H9 (cell line): ENCODE results near the gene LST1. TPM values are rescaled to one million over a fixed set of nuclear protein-coding genes. Genes with fewer than 3 reads are reported as not detected.

ENCODE experiments used
- DNase-seq: peaks from one replicate; pipeline ENCODE4 v3.0.0-alpha.2; 2017
- H2AFZ ChIP-seq: one replicate; pipeline ENCODE4 v1.6.1; 2013; ENCODE audit warnings: mild to moderate bottlenecking, low read length, control low read depth, moderate library complexity
- H2AK5ac ChIP-seq: 2 replicates; pipeline ENCODE4 v1.6.1; 2013; ENCODE audit warnings: low read length, control low read depth, mixed read lengths; ENCODE audit not compliant: insufficient read length
- H2BK120ac ChIP-seq: one replicate; pipeline ENCODE4 v1.6.1; 2013; ENCODE audit warnings: low read depth, mild to moderate bottlenecking, low read length, control low read depth, inconsistent platforms; ENCODE audit not compliant: poor library complexity, severe bottlenecking
- H2BK12ac ChIP-seq: 2 replicates; pipeline ENCODE4 v1.6.1; 2013; ENCODE audit warnings: low read length, control low read depth, mixed read lengths, low read depth; ENCODE audit not compliant: insufficient read length
- H2BK15ac ChIP-seq: 2 replicates; pipeline ENCODE4 v1.6.1; 2013; ENCODE audit warnings: low read depth, low read length, control low read depth
- H2BK20ac ChIP-seq: one replicate; pipeline ENCODE4 v1.6.1; 2013; ENCODE audit warnings: low read depth, mild to moderate bottlenecking, low read length, control low read depth, inconsistent platforms; ENCODE audit not compliant: poor library complexity, severe bottlenecking
- H2BK5ac ChIP-seq: 2 replicates; pipeline ENCODE4 v1.6.1; 2013; ENCODE audit warnings: low read length, control low read depth, mixed read lengths; ENCODE audit not compliant: insufficient read length
- H3K14ac ChIP-seq: 2 replicates; pipeline ENCODE4 v1.6.1; 2013; ENCODE audit warnings: low read length, control low read depth; ENCODE audit not compliant: insufficient read depth
- H3K18ac ChIP-seq: 2 replicates; pipeline ENCODE4 v1.6.1; 2013; ENCODE audit warnings: low read depth, mild to moderate bottlenecking, mixed read lengths, low read length, control low read depth; ENCODE audit not compliant: insufficient read length
- H3K23ac ChIP-seq: 2 replicates; pipeline ENCODE4 v1.6.1; 2013; ENCODE audit warnings: low read length, control low read depth, mixed read lengths, low read depth; ENCODE audit not compliant: insufficient read length
- H3K23me2 ChIP-seq: 2 replicates; pipeline ENCODE4 v1.6.1; 2013; ENCODE audit warnings: low read depth, mild to moderate bottlenecking, mixed read lengths, low read length, control low read depth; ENCODE audit not compliant: insufficient read length, poor library complexity, severe bottlenecking
- H3K27ac ChIP-seq: 2 replicates; pipeline ENCODE4 v1.5.1; 2013; ENCODE audit warnings: low read length, control low read depth, mixed read lengths, low read depth; ENCODE audit not compliant: insufficient read length
- H3K27me3 ChIP-seq: 2 replicates; pipeline ENCODE4 v1.6.1; 2013; ENCODE audit warnings: low read length, control low read depth, inconsistent platforms; ENCODE audit not compliant: insufficient read depth
- H3K4ac ChIP-seq: 2 replicates; pipeline ENCODE4 v1.6.1; 2013; ENCODE audit warnings: low read depth, mild to moderate bottlenecking, control low read depth, inconsistent platforms, low read length, moderate library complexity
- H3K4me1 ChIP-seq: 2 replicates; pipeline ENCODE4 v1.6.1; 2013; ENCODE audit warnings: low read length, control low read depth, inconsistent platforms; ENCODE audit not compliant: insufficient read depth
- H3K4me2 ChIP-seq: 2 replicates; pipeline ENCODE4 v1.6.1; 2013; ENCODE audit warnings: low read length, control low read depth, mixed read lengths; ENCODE audit not compliant: insufficient read length, insufficient read depth
- H3K56ac ChIP-seq: 2 replicates; pipeline ENCODE4 v1.6.1; 2013; ENCODE audit warnings: low read depth, mild to moderate bottlenecking, mixed read lengths, low read length, control low read depth; ENCODE audit not compliant: insufficient read length
- H3K79me1 ChIP-seq: 2 replicates; pipeline ENCODE4 v1.6.1; 2013; ENCODE audit warnings: low read depth, mild to moderate bottlenecking, moderate library complexity, low read length, control low read depth, inconsistent platforms; ENCODE audit not compliant: insufficient read depth, poor library complexity, severe bottlenecking
- H3K79me2 ChIP-seq: 2 replicates; pipeline ENCODE4 v1.6.1; 2013; ENCODE audit warnings: low read length, control low read depth, inconsistent platforms; ENCODE audit not compliant: insufficient read depth
- H3K9ac ChIP-seq: 2 replicates; pipeline ENCODE4 v1.6.1; 2013; ENCODE audit warnings: low read length, control low read depth, mixed read lengths; ENCODE audit not compliant: insufficient read length; ENCODE audit errors: extremely low read depth
- H3K9me3 ChIP-seq: one replicate; pipeline ENCODE4 v1.6.1; 2013; ENCODE audit warnings: low read depth, low read length, inconsistent platforms; ENCODE audit not compliant: control insufficient read depth
- H3T11ph ChIP-seq: one replicate; pipeline ENCODE4 v1.6.1; 2013; ENCODE audit warnings: mild to moderate bottlenecking, low read length, control low read depth, inconsistent platforms
- H4K20me1 ChIP-seq: one replicate; pipeline ENCODE4 v1.6.1; 2013; ENCODE audit not compliant: control insufficient read depth, insufficient read length, insufficient read depth
- H4K5ac ChIP-seq: 2 replicates; pipeline ENCODE4 v1.6.1; 2013; ENCODE audit warnings: low read depth, mild to moderate bottlenecking, mixed read lengths, low read length, control low read depth; ENCODE audit not compliant: insufficient read length
- H4K8ac ChIP-seq: replicated peaks from 2 replicates; pipeline ENCODE4 v1.6.1; 2013; ENCODE audit warnings: low read length, control low read depth, mixed read lengths, low read depth; ENCODE audit not compliant: insufficient read length
- H4K91ac ChIP-seq: 2 replicates; pipeline ENCODE4 v1.6.1; 2013; ENCODE audit warnings: low read depth, mild to moderate bottlenecking, moderate library complexity, mixed read lengths, low read length, control low read depth; ENCODE audit not compliant: insufficient read length
- H3K27ac Mint-ChIP-seq, 3 experiments: 2 replicates in 2 of 3; 3 replicates in 1 of 3; pipeline ENCODE4 v1.8.0; 2020 to 2021; ENCODE audit warnings: mixed read lengths in 3 of 3, mild to moderate bottlenecking in 1 of 3, moderate library complexity in 1 of 3
- H3K27me3 Mint-ChIP-seq: 2 replicates; pipeline ENCODE4 v1.8.0; 2021; ENCODE audit warnings: low read depth, mild to moderate bottlenecking, moderate library complexity, mixed read lengths
- H3K36me3 Mint-ChIP-seq, 3 experiments: 2 replicates in 2 of 3; 3 replicates in 1 of 3; pipeline ENCODE4 v1.8.0; 2020 to 2021; ENCODE audit warnings: low read depth in 3 of 3, mixed read lengths in 3 of 3; ENCODE audit not compliant: insufficient read depth in 1 of 3
- H3K4me1 Mint-ChIP-seq, 2 experiments: 2 replicates each; pipeline ENCODE4 v1.8.0; 2020; ENCODE audit warnings: mixed read lengths in 2 of 2
- H3K4me3 Mint-ChIP-seq, 2 experiments: 2 replicates in 1 of 2; 3 replicates in 1 of 2; pipeline ENCODE4 v1.8.0; 2020 to 2021; ENCODE audit warnings: mild to moderate bottlenecking in 2 of 2, mixed read lengths in 2 of 2, moderate library complexity in 1 of 2
- H3K9me3 Mint-ChIP-seq, 2 experiments: 2 replicates in 1 of 2; 3 replicates in 1 of 2; pipeline ENCODE4 v1.8.0; 2020; ENCODE audit warnings: mild to moderate bottlenecking in 2 of 2, mixed read lengths in 2 of 2, moderate library complexity in 1 of 2
- CTCF ChIP-seq: fragments of 200-600 bp; sonication (generic); conservative IDR thresholded peaks from 3 replicates; pipeline ENCODE4 v1.8.0; 2021; ENCODE audit warnings: antibody characterized with exemption, mild to moderate bottlenecking
- WGBS: extraction: QIAGEN DNeasy Blood & Tissue Kit; methylation state at CpG from one replicate; pipeline ENCODE4 v1.1.7; 2013; ENCODE audit warnings: missing lambda C conversion rate, low lambda C conversion rate, mixed read lengths; ENCODE audit not compliant: insufficient read length; ENCODE audit errors: extremely low coverage; 5-methylcytosine and 5-hydroxymethylcytosine counted together
- total RNA-seq: library from RNA; stranded (reverse); gene quantifications from 2 replicates; pipeline ENCODE4 v1.2.1, GENCODE V29; 2021

LST1 gene
- total RNA-seq, 1 experiment from 2014 or later = not detected

- H3K9me3 ChIP-seq = no peaks in the 10 kb centered on the region
- H3K14ac ChIP-seq = no peak overlapping the region
- no peak overlapping the region for H2BK120ac ChIP-seq
- peaks cover 3% of the 10 kb centered on the region for H3K79me1 ChIP-seq
- Mint-ChIP-seq H3K4me1 (peaks cover under 1 to 5% of the 10 kb centered on the region in 2 experiments), H3K27ac (peak overlapping the region; percentile 37 to 68 (median 41); a peak in 3 of 7 replicates), H3K36me3 (peaks cover 87 to 100% (median 99%) of the 10 kb centered on the region in 3 experiments), H3K9me3 (no peaks in the 10 kb centered on the region), H3K4me3 (no peak overlapping the region; a peak in 1 of 5 replicates), H3K27me3 (no peaks in the 10 kb centered on the region; the same call in 1 of the 2 replicates)
- H4K5ac ChIP-seq = no peak overlapping the region
- no peak for TF ChIP-seq CTCF
- H3K23ac ChIP-seq = no peak overlapping the region
- H4K91ac ChIP-seq = no peak overlapping the region
- H3K4me2 ChIP-seq = no peak overlapping the region
- no peak for DNase-seq
- H3K9ac ChIP-seq = no peak overlapping the region
- no peak overlapping the region for H3K56ac ChIP-seq
- no peak overlapping the region for H4K8ac ChIP-seq
- no peak overlapping the region for H2AK5ac ChIP-seq
- H3K79me2 ChIP-seq = peaks cover 3% of the 10 kb centered on the region; the same call in 1 of the 2 replicates
- no peak overlapping the region for H2AFZ ChIP-seq
- H3K27ac ChIP-seq = no peak overlapping the region
- no peak overlapping the region for H3T11ph ChIP-seq
- no peak overlapping the region for H3K18ac ChIP-seq
- no peak overlapping the region for H3K4ac ChIP-seq
- WGBS = no CpG with 5 or more reads among the region's 19 CpGs
- no peak overlapping the region for H2BK15ac ChIP-seq
- H2BK20ac ChIP-seq = no peak overlapping the region
- no peaks in the 10 kb centered on the region for H3K27me3 ChIP-seq
- H2BK12ac ChIP-seq = no peak overlapping the region
- no peaks in the 10 kb centered on the region for H3K4me1 ChIP-seq
- no peaks in the 10 kb centered on the region for H4K20me1 ChIP-seq
- no peak overlapping the region for H2BK5ac ChIP-seq
- no peaks in the 10 kb centered on the region for H3K23me2 ChIP-seq
Measured at GRCh38 chr6:31627690-31628287, 41.7 kb downstream of the LST1 start.
